WI38 (cell line): ENCODE results near the gene SATB1.

Experiments used
- H3K4me3 ChIP-seq: 2 replicates; pipeline ENCODE4 v1.5.1; 2011; ENCODE audit warnings: low read depth, mild to moderate bottlenecking, control low read depth, low read length
- TF ChIP-seq, protein P1 (sequence below): IDR thresholded peaks from 2 replicates; pipeline ENCODE4 v1.5.1; 2012; ENCODE audit warnings: low read depth, mild to moderate bottlenecking, control low read depth, low read length

SATB1 gene

DNA sequence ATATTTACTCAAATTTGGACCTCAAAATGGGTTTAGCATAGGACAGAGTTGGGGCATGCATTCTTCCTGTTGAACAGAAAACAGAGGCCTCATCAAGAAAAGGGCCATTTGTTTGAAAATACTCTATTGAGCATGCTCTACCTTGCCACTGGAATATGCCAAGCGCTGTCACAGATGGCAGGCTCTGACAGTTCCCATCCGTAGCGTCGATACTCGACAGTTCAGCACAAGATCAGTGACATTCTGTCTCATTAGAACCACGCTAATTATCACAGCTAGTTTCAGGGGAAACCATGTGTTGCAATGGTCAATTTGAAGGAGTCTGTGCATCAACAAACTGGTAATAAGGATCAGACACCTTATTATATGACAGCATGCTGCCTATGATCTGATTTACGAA lies 54.5 kb downstream of the SATB1 start:
- TF ChIP-seq, protein P1, sequence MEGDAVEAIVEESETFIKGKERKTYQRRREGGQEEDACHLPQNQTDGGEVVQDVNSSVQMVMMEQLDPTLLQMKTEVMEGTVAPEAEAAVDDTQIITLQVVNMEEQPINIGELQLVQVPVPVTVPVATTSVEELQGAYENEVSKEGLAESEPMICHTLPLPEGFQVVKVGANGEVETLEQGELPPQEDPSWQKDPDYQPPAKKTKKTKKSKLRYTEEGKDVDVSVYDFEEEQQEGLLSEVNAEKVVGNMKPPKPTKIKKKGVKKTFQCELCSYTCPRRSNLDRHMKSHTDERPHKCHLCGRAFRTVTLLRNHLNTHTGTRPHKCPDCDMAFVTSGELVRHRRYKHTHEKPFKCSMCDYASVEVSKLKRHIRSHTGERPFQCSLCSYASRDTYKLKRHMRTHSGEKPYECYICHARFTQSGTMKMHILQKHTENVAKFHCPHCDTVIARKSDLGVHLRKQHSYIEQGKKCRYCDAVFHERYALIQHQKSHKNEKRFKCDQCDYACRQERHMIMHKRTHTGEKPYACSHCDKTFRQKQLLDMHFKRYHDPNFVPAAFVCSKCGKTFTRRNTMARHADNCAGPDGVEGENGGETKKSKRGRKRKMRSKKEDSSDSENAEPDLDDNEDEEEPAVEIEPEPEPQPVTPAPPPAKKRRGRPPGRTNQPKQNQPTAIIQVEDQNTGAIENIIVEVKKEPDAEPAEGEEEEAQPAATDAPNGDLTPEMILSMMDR = no peak
- H3K4me3 ChIP-seq = no peak overlapping the region

DNA sequence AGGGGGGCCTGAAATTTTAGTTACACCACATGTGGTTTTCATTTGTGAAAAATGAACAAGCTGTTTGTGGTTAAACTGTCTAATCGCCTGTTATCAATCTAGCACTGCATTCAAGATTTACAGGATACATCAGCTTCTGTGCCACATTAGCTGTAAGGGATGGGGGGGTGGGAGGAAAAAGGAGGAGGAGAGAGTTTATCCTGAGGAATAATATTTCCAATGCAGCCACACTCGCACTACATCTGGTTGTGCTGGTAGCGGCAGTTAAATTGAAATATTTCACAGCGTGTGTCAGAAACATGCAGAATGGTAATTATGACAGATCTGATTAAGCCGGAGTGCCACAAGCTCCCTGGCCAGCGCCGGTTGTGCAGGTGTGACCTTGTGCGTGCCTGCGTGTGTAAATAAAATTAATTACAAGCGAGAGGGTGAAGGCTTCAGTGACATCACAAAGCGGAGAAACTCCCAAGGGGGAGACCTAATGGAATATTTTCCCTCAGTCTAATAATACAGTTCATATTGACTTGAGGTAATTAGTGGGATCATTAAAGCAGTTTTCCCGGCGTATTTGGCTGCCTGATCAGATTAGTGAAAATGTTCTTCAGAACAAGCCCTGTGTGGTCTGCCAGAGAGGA lies 55.5 kb downstream of the SATB1 start:
- TF ChIP-seq, protein P1 = no peak

DNA sequence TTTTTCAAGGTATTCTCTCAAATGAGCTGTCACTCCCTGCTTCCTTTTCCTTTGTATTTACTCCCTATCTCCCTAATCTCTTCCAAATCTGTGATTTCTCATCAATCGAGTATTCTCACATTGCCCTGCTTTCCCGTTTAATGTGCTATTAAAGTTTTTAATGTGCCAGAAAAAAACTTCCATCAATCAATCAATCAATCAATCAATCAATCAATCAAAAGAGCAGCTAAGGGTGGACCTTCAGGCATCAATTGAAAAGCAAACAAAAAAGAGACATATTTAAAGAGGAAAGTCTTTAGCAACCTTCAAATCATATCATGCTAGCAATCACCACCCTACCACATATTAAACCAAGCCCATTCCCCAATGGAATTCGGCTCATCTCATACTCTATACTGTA lies 58.9 kb downstream of the SATB1 start:
- no peak overlapping the region for H3K4me3 ChIP-seq
- TF ChIP-seq, protein P1 = no peak

More for the DNA sequence above, 55.5 kb downstream of the SATB1 start:
- no peak overlapping the region for H3K4me3 ChIP-seq

DNA sequence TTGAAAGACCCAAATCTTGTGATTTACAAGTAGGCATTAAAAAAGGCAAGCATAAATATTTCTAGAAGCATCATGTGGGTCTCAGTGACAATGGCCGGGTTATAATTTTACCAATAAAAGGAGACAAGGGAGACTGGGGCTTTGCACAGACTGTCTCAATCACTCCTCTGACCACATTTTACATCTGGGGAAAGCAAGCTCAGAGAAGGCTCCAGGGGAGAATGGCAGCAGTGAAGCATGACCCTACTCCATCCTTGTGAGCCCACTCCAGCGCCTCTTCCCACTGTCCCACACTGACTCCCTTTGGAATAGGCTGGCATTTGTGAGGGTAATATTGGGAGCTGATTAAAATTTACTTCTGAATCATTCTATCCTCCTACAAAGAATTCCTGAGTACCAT lies 61.8 kb downstream of the SATB1 start:
- TF ChIP-seq, protein P1 = no peak
- H3K4me3 ChIP-seq = no peak overlapping the region

DNA sequence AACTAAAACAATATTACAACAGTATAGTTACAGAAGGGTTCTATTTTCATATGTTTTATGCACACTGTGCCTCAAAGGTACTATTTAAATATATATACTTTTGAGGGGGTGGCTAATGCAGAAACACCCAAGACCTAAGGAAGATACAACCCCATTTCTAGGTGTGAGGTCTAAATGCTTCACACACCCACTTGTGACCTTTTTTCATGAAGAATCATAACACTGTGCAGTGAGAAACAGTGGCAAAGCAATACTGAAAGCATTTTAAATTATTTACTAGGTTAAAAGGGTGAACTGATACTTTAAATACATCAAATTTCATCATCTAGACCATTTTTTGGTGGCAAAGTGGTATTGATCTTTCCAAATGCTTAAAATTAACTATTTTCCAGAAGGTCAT lies 67.4 kb downstream of the SATB1 start:
- TF ChIP-seq, protein P1 = no peak
- H3K4me3 ChIP-seq = no peak overlapping the region

DNA sequence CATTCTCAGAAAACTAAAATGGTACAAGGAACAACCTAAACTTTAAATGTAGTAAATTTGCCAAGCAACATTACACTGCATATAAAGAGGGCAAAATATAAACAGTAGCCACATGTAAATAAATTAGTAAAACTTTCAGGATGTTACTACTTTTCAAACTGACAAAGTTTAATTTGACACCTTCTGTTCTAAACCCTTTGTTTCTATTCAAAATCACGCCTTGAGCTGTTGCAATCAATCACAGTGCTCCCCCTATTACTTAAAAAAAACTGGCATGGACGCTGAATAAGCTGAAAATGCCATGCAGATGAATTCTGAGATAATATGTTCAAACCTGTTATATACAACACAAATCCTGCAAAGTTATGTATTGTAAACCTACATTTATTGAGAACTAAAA lies 69.3 kb downstream of the SATB1 start:
- no peak overlapping the region for H3K4me3 ChIP-seq
- TF ChIP-seq, protein P1 = no peak

DNA sequence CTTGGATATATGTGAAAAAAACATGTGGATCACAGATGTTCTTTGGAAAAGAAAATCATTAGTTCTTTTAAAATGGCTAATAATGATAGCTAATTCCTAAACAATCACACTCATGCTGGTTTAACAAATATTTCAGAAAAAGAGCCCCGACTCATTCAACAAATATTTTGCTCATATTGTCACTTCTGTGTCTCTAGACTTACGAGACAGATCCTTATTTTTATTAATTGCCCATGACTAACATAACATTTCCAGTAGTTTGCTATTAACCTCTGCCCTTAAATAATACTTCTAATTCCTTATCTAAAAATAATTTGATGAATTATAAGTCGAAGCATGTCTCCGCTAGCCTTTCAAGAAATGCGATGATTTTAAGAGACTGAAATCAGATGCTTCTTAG lies 70.4 kb downstream of the SATB1 start:
- TF ChIP-seq, protein P1 = no peak
- no peak overlapping the region for H3K4me3 ChIP-seq
